ENCODE data around the gene FGF10. TPM values are rescaled to one million over a fixed set of nuclear protein-coding genes. Genes with fewer than 3 reads are reported as not detected.
A peak's percentile ranks its signal among the peaks of the same experiment; 100 is the strongest.

The FGF10 gene
- total and polyA plus RNA-seq, 8 donors, result 1.4 to 31.2 (median 12.6) TPM; not detected in 1

DNA sequence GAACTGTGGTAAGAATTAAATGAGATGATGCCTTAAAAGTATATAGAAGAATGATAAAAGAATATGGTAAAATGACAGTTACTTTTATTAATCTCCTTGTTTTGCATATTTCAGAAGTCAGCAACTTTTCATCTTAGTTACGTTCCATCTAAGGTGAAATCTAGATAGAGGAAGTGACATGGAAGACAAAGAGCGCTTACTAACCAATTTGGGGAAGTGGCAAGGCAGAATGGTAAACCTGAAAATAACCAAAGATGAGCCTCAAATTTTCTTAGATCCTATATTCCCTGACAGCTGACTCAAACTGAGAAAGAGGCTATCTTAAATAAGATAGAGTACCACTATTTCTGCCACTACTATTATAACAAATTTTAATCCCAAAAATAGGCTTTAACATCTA lies 52.5 kb downstream of the FGF10 start:
- WGBS, 5 donors, result 72 to 90% (median 73%) methylated on average over 2 of the region's 2 CpGs
- DNase-seq, result no peak
- H3K36me3 ChIP-seq, result no peaks in the 10 kb centered on the region
- TF ChIP-seq EP300 (IDR thresholded peaks at IDR 0.05) (no peak), POLR2A (IDR thresholded peaks at IDR 0.05) (no peak), POLR2AphosphoS5 (IDR thresholded peaks at IDR 0.05) (no peak)
- TF ChIP-seq, protein P1, sequence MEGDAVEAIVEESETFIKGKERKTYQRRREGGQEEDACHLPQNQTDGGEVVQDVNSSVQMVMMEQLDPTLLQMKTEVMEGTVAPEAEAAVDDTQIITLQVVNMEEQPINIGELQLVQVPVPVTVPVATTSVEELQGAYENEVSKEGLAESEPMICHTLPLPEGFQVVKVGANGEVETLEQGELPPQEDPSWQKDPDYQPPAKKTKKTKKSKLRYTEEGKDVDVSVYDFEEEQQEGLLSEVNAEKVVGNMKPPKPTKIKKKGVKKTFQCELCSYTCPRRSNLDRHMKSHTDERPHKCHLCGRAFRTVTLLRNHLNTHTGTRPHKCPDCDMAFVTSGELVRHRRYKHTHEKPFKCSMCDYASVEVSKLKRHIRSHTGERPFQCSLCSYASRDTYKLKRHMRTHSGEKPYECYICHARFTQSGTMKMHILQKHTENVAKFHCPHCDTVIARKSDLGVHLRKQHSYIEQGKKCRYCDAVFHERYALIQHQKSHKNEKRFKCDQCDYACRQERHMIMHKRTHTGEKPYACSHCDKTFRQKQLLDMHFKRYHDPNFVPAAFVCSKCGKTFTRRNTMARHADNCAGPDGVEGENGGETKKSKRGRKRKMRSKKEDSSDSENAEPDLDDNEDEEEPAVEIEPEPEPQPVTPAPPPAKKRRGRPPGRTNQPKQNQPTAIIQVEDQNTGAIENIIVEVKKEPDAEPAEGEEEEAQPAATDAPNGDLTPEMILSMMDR (IDR thresholded peaks at IDR 0.05), result no peak
- no peak overlapping the region for H3K4me3 ChIP-seq
- no peaks in the 10 kb centered on the region for H3K9me3 ChIP-seq
- intact Hi-C loops (cut with DNase I; ENCODE audit: low total_unique reads), result no loop called here
- no peak overlapping the region for H3K27ac ChIP-seq
- no peaks in the 10 kb centered on the region for H3K27me3 ChIP-seq
- H3K4me1 ChIP-seq, result peaks cover 0 to 8% (median 4%) of the 10 kb centered on the region in 4 donors

DNA sequence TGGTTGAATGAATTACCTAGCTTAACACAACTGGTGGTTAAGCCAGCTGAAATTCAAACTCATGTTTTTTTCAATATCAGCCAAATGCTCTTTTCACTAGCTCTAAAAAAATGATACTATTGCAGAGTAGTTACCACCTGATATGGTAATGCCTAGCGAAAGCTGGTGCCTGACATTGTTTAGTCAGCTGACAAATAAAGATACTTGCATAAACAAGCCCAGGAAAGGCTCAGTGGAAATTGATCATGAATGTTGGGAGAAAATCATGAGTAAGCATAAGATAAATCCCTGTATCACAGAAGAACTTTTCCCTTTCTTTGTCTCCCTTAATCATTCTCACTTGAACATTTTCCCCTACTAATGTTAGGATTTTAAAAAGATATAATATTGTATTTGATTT lies 54.6 kb downstream of the FGF10 start:
- TF ChIP-seq POLR2A (IDR thresholded peaks at IDR 0.05) (no peak), EP300 (IDR thresholded peaks at IDR 0.05) (no peak), POLR2AphosphoS5 (IDR thresholded peaks at IDR 0.05) (no peak)
- TF ChIP-seq, protein P1 (IDR thresholded peaks at IDR 0.05), result no peak

DNA sequence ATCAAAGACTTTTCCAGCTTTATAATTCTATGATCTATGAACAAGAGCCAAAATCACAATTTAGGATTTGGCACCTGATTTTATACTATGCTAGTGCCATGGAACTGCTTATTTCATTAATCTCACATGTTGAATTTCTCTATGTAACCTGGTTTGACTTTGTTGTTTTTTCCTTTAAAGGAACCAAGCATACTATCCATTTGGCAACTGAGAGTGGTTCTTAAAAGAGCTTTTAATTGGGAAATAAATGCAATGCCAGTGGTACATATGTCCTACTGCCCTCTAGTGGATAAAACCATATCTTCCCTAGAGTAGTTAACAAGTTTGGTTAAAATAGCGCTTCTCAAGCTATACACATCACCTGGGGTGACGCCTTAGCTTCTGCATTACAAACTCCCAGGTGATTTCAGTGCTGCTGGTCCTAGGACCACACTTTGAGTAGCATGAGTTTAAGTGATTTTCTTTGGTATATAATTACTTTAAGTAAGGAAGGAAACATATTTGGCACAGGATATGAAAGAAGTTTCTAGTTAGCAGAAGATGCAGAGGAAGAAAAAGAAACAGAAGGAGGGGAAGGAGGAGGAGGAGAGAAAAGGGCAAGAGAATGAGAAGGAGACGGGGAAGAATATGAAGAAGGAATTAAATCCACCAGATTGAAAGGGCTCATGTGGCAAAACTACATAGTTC lies 56.8 kb downstream of the FGF10 start:
- TF ChIP-seq EP300 (IDR thresholded peaks at IDR 0.05), result no peak
- TF ChIP-seq, protein P1 (IDR thresholded peaks at IDR 0.05), result peak in 5 of 7 experiments; percentile 26 to 67 (median 52)
- TF ChIP-seq POLR2AphosphoS5 (IDR thresholded peaks at IDR 0.05), result no peak
- H3K9me3 ChIP-seq, result no peaks in the 10 kb centered on the region
- 25 to 32% (median 29%) methylated on average over 3 of the region's 3 CpGs for WGBS, 5 donors
- peak overlapping the region in 1 of 5 donors; percentile 15 for H3K27ac ChIP-seq
- no peaks in the 10 kb centered on the region for H3K27me3 ChIP-seq
- peaks cover 0 to 8% (median 4%) of the 10 kb centered on the region in 4 donors for H3K4me1 ChIP-seq
- intact Hi-C loops (cut with DNase I; ENCODE audit: low total_unique reads), result loop anchor here (5.0 kb wide), 1 partner anchor 600 kb away; no protein-coding TSS in a partner anchor
- H3K36me3 ChIP-seq, result no peaks in the 10 kb centered on the region
- DNase-seq, result peak in 1 of 2 donors; percentile 59
- H3K4me3 ChIP-seq, result no peak overlapping the region

More for the DNA sequence above, 54.6 kb downstream of the FGF10 start:
- intact Hi-C loops (cut with DNase I; ENCODE audit: low total_unique reads), result loop anchor here (5.0 kb wide), 1 partner anchor 602 kb away; no protein-coding TSS in a partner anchor
- 23 to 72% (median 39%) methylated on average over 1 of the region's 1 CpG for WGBS, 5 donors
- Histone ChIP-seq H3K27ac (no peak overlapping the region), H3K4me3 (no peak overlapping the region), H3K9me3 (no peaks in the 10 kb centered on the region), H3K27me3 (no peaks in the 10 kb centered on the region), H3K4me1 (peaks cover 0 to 8% (median 4%) of the 10 kb centered on the region in 4 donors), H3K36me3 (no peaks in the 10 kb centered on the region)
- DNase-seq, result no peak

DNA sequence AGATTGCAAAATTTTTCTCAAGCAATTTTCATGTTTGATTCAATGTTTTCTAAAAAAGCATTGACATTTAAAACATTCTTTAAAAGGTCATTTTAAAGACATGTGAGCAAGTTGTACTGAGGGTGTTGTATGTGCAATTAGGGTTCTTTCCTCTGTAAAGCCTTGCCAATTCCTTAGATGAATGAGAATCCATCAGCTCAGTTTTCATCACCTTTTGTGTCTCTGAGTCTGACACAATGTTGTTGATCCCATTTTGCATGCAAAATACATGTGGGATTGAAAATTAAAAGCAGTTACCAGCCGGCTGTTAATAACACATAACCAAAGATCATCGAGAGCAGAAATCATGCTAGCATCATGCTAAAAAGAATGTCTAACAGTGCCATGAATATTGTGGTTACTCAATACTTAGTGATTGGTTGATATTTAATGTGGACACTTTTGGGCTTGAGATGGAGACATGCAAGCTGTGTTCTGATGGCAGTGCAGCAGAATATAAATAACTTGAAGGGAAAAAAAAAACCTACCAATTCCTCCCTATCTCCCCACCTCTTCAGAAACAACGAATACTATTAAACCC lies 57.7 kb downstream of the FGF10 start:
- H3K27me3 ChIP-seq, result no peaks in the 10 kb centered on the region
- TF ChIP-seq POLR2A (IDR thresholded peaks at IDR 0.05), result no peak
- TF ChIP-seq POLR2AphosphoS5 (IDR thresholded peaks at IDR 0.05), result peak in 1 of 3 donors; percentile 29
- no peak for TF ChIP-seq EP300 (IDR thresholded peaks at IDR 0.05)
- TF ChIP-seq, protein P1 (IDR thresholded peaks at IDR 0.05), result no peak
- no peak overlapping the region for H3K4me3 ChIP-seq
- H3K36me3 ChIP-seq, result no peaks in the 10 kb centered on the region
- no peaks in the 10 kb centered on the region for H3K9me3 ChIP-seq
- intact Hi-C loops (cut with DNase I; ENCODE audit: low total_unique reads), result loop anchor here (5.0 kb wide), 1 partner anchor 599 kb away; no protein-coding TSS in a partner anchor
- DNase-seq, result no peak
- H3K27ac ChIP-seq, result peak overlapping the region in 1 of 5 donors; percentile 15
- 41 to 71% (median 55%) methylated on average over 3 of the region's 3 CpGs for whole genome bisulfite sequencing, 5 donors
- peaks cover 0 to 8% (median 4%) of the 10 kb centered on the region in 4 donors for H3K4me1 ChIP-seq

All from stomach (tissue), 9 donors.